K562 (cell line): Measurements from ENCODE around the gene LST1. TPM values are rescaled to one million over a fixed set of nuclear protein-coding genes. Genes with fewer than 3 reads are reported as not detected.

Source experiments
- CBFA2T2 ChIP-seq: fragments of 450-650 bp; conservative IDR thresholded peaks from 2 replicates; pipeline ENCODE4 v1.6.1; 2017; ENCODE audit warnings: mild to moderate bottlenecking
- CBFA2T3 ChIP-seq: fragments of 450-650 bp; IDR thresholded peaks from 2 replicates; pipeline ENCODE4 v1.6.1; 2017
- E2F8 ChIP-seq: fragments of 450-650 bp; IDR thresholded peaks from 2 replicates; pipeline ENCODE4 v1.7.1; 2018; ENCODE audit warnings: mild to moderate bottlenecking, low read depth; ENCODE audit not compliant: partially characterized antibody
- EP300 ChIP-seq: IDR thresholded peaks from 2 replicates; pipeline ENCODE4 v1.6.1; 2012; ENCODE audit warnings: low read length, improper control_type of control experiment
- EWSR1 ChIP-seq: fragments of 450-650 bp; IDR thresholded peaks from 2 replicates; pipeline ENCODE4 v1.6.1; 2018; ENCODE audit warnings: borderline replicate concordance, mild to moderate bottlenecking, low read depth, moderate library complexity; ENCODE audit not compliant: partially characterized antibody
- GATAD2A ChIP-seq: fragments of 450-650 bp; IDR thresholded peaks from 2 replicates; pipeline ENCODE4 v1.6.1; 2017
- HNRNPK ChIP-seq: fragments of 200-400 bp; formaldehyde crosslinking; IDR thresholded peaks from one replicate; pipeline ENCODE4 v1.6.1; 2018; ENCODE audit warnings: mild to moderate bottlenecking, low read depth, low read length; ENCODE audit not compliant: poor library complexity, severe bottlenecking
- KLF1 ChIP-seq: fragments of 450-650 bp; IDR thresholded peaks from 2 replicates; pipeline ENCODE4 v1.6.1; 2016; ENCODE audit warnings: missing genetic modification characterization, missing compliant biosample characterization
- MYNN ChIP-seq, 2 experiments: sonication (generic); formaldehyde crosslinking in 1 of 2; IDR thresholded peaks; 2 replicates each; pipeline versions ENCODE4 v1.5.0 to v1.6.1; 2016 to 2020; ENCODE audit warnings: antibody characterized with exemption in 1 of 2, missing genetic modification reagents in 1 of 2
- PBX2 ChIP-seq, 2 experiments: IDR thresholded peaks in 1 of 2; conservative IDR thresholded peaks in 1 of 2; 2 replicates each; pipeline ENCODE4 v1.6.1; 2016; ENCODE audit warnings: low read depth in 2 of 2, mild to moderate bottlenecking in 1 of 2, missing compliant biosample characterization in 1 of 2, missing genetic modification characterization in 1 of 2, moderate library complexity in 1 of 2
- PHF21A ChIP-seq: fragments of 450-650 bp; IDR thresholded peaks from 2 replicates; pipeline ENCODE4 v1.6.1; 2017; ENCODE audit warnings: low read depth, borderline replicate concordance
- RCOR1 ChIP-seq, 2 experiments: IDR thresholded peaks; 2 replicates each; pipeline ENCODE4 v1.6.1; 2012; ENCODE audit warnings: low read depth in 2 of 2, low read length in 2 of 2, borderline replicate concordance in 1 of 2, improper control_type of control experiment in 1 of 2
- SRSF1 ChIP-seq: fragments of 200-400 bp; formaldehyde crosslinking; IDR thresholded peaks from 2 replicates; pipeline ENCODE4 v1.6.1; 2017; ENCODE audit warnings: mild to moderate bottlenecking, low read depth, low read length, moderate library complexity
- TBL1XR1 ChIP-seq, 2 experiments: IDR thresholded peaks; 2 replicates each; pipeline ENCODE4 v1.6.1; 2012; ENCODE audit warnings: improper control_type of control experiment in 2 of 2, low read length in 2 of 2, mild to moderate bottlenecking in 1 of 2
- ZBTB5 ChIP-seq: fragments of 450-650 bp; IDR thresholded peaks from 2 replicates; pipeline ENCODE4 v1.6.1; 2017; ENCODE audit warnings: antibody characterized with exemption
- ZHX1 ChIP-seq: fragments of 150-350 bp; conservative IDR thresholded peaks from 2 replicates; pipeline ENCODE4 v1.6.1; 2014; ENCODE audit warnings: low read length
- polyA plus RNA-seq, 8 experiments: library from polyadenylated mRNA; depleted of rRNA in 4 of 8; stranded (reverse) in 5 of 8; unstranded in 3 of 8; fragments of >200 nt; fragmentation: Nextera tagmentation in 2 of 8; fragmentation: Illumina TruSeq in 1 of 8; extraction: Ambion mirVana in 2 of 8; extraction: Trizol in 1 of 8; gene quantifications; 2 replicates each; pipeline versions ENCODE4 v1.2.1 to v1.2.3, GENCODE V29; 2011 to 2014; ENCODE audit warnings: inconsistent platforms in 1 of 8, missing spikeins in 1 of 8
- total RNA-seq, 7 experiments: library from RNA; depleted of rRNA in 6 of 7; stranded (reverse); fragments of >200 nt in 6 of 7; fragmentation: Illumina TruSeq in 2 of 7; extraction: Trizol in 2 of 7; gene quantifications; 2 replicates each; pipeline versions ENCODE4 v1.2.1 to v1.2.3, GENCODE V29; 2011 to 2021; ENCODE audit warnings: low replicate concordance in 1 of 7

The LST1 gene
- total and polyA plus RNA-seq, 9 of the 15 experiments (the other 6 are each of a cell fraction or from before 2014, with no cell fraction given) = 0.82 to 7.8 (median 1.7) TPM

GRCh38 chr6:31559958-31560696 is 25.9 kb upstream of the LST1 start (continued):
- no peak for TF ChIP-seq ZHX1
- no peak for TF ChIP-seq HNRNPK
- peak; percentile 38 for TF ChIP-seq E2F8
- peak; percentile 23; the same call in 1 of the 2 replicates for TF ChIP-seq PHF21A
- peak; percentile 83 for TF ChIP-seq EP300
- 0 out of 2 replicates have a peak, but pooled peaks have one; percentile 66 for TF ChIP-seq MYNN (IDR thresholded peaks at IDR 0.05)
- no peak for TF ChIP-seq MYNN (CRISPR knock-in tag; IDR thresholded peaks at IDR 0.05)
- TF ChIP-seq GATAD2A = no peak
- no peak for TF ChIP-seq KLF1 (tag)
- TF ChIP-seq EWSR1 = no peak
- peak; percentile 87 for TF ChIP-seq CBFA2T3
- no peak for TF ChIP-seq PBX2 (CRISPR knock-in tag; IDR thresholded peaks at IDR 0.05; ENCODE audit: low read depth)
- TF ChIP-seq PBX2 (tag; conservative IDR thresholded peaks at IDR 0.05; ENCODE audit: low read depth) = no peak
- peak in 1 of 2 experiments; percentile 74; a peak in 2 of 4 replicates for TF ChIP-seq TBL1XR1 (IDR thresholded peaks at IDR 0.05; ENCODE audit: low read length in 2 of 2)
- TF ChIP-seq RCOR1 (IDR thresholded peaks at IDR 0.05; ENCODE audit: borderline replicate concordance in 1 of 2, low read depth in 2 of 2, low read length in 2 of 2) = peak in 1 of 2 experiments; percentile 84; a peak in 1 of 4 replicates
- peak; percentile 78 for TF ChIP-seq CBFA2T2
- TF ChIP-seq SRSF1 = no peak
- no peak for TF ChIP-seq ZBTB5
